GM21390 (cell line): Measurements from ENCODE around the gene IL13RA1.
A peak's percentile ranks its signal among the peaks of the same experiment; 100 is the strongest.
"Not testable (repeated sequence)": the region's sequence is repeated elsewhere in the genome, so short reads cannot be mapped to it uniquely, and the experiment has no call there.

Source experiments
- ATAC-seq: cut with Tn5 transposase; IDR thresholded peaks from one replicate; pipeline ENCODE4 v1.9.1; 2021; ENCODE audit not compliant: unreplicated experiment

IL13RA1 gene

GRCh38 chrX:118772051-118772450 lies 44.6 kb downstream of the IL13RA1 start:
- ATAC-seq, result no peak

GRCh38 chrX:118773782-118774181 lies 46.4 kb downstream of the IL13RA1 start:
- ATAC-seq, result no peak

- no peak for ATAC-seq
These were observed 52.2 kb downstream of the IL13RA1 start for GRCh38 chrX:118779581-118779980.

GRCh38 chrX:118780509-118780908 lies 53.1 kb downstream of the IL13RA1 start:
- ATAC-seq, result no peak

- no peak for ATAC-seq
These were observed 53.5 kb downstream of the IL13RA1 start for GRCh38 chrX:118780911-118781310.

- no peak for ATAC-seq
These were observed 68.3 kb downstream of the IL13RA1 start for GRCh38 chrX:118795528-118796280.

GRCh38 chrX:118802857-118803256 lies 75.5 kb downstream of the IL13RA1 start:
- no peak for ATAC-seq

GRCh38 chrX:118807151-118808017 lies 80.0 kb downstream of the IL13RA1 start:
- no peak for ATAC-seq

- ATAC-seq, result not testable (repeated sequence)
These were observed 89.9 kb downstream of the IL13RA1 start for GRCh38 chrX:118817257-118817656.

GRCh38 chrX:118823263-118824172 lies 96.1 kb downstream of the IL13RA1 start, which contains the start of gene ZCCHC12:
Gene ZCCHC12 (plus strand): TSS chrX:118823824. CDS start chrX:118825245, 1,421 bp downstream.
- peak; percentile 48 for ATAC-seq

- ATAC-seq, result no peak
These were observed 96.8 kb downstream of the IL13RA1 start for GRCh38 chrX:118824173-118824730.

GRCh38 chrX:118825227-118825626 lies 97.8 kb downstream of the IL13RA1 start:
- no peak for ATAC-seq

- ATAC-seq, result no peak
These were observed 112.0 kb downstream of the IL13RA1 start for GRCh38 chrX:118839334-118839958.
